HepG2 (cell line): ENCODE data around the gene CLASP1. TPM values are rescaled to one million over a fixed set of nuclear protein-coding genes. Genes with fewer than 3 reads are reported as not detected.

ENCODE experiments used
- DPF2 ChIP-seq: sonication (generic); formaldehyde crosslinking; IDR thresholded peaks from 2 replicates; pipeline ENCODE4 v1.4.0; 2020; ENCODE audit warnings: mild to moderate bottlenecking, low read depth, missing genetic modification reagents, borderline replicate concordance
- FOSL1 ChIP-seq: sonication (generic); formaldehyde crosslinking; IDR thresholded peaks from 2 replicates; pipeline ENCODE4 v1.9.0; 2021; ENCODE audit warnings: missing genetic modification reagents, borderline replicate concordance
- IKZF4 ChIP-seq: sonication (generic); formaldehyde crosslinking; IDR thresholded peaks from 2 replicates; pipeline ENCODE4 v1.5.1; 2020; ENCODE audit warnings: borderline replicate concordance, mild to moderate bottlenecking, low read depth, missing genetic modification reagents; ENCODE audit errors: not compliant biosample characterization
- JUND ChIP-seq: sonication (generic); formaldehyde crosslinking; IDR thresholded peaks from 2 replicates; pipeline ENCODE4 v1.8.0; 2022; ENCODE audit warnings: mild to moderate bottlenecking, missing genetic modification reagents
- NCOA1 ChIP-seq: sonication (generic); formaldehyde crosslinking; IDR thresholded peaks from 2 replicates; pipeline ENCODE4 v1.9.0; 2021; ENCODE audit warnings: missing genetic modification reagents
- RARA ChIP-seq: IDR thresholded peaks from 2 replicates; pipeline ENCODE4 v1.6.1; 2016; ENCODE audit warnings: missing genetic modification reagents, missing compliant biosample characterization
- RBFOX2 ChIP-seq: fragments of 200-400 bp; formaldehyde crosslinking; IDR thresholded peaks from 2 replicates; pipeline ENCODE4 v1.6.1; 2017; ENCODE audit warnings: low read depth, mild to moderate bottlenecking, low read length
- SATB2 ChIP-seq: sonication (generic); formaldehyde crosslinking; IDR thresholded peaks from 2 replicates; pipeline ENCODE4 v1.5.0; 2020; ENCODE audit warnings: missing genetic modification reagents
- WIZ ChIP-seq: sonication (generic); formaldehyde crosslinking; IDR thresholded peaks from 2 replicates; pipeline ENCODE4 v1.5.1; 2020; ENCODE audit warnings: mild to moderate bottlenecking, missing genetic modification reagents
- ZBTB21 ChIP-seq: sonication (generic); formaldehyde crosslinking; IDR thresholded peaks from 2 replicates; pipeline ENCODE4 v1.4.0; 2020; ENCODE audit warnings: missing genetic modification reagents
- ZFP36L1 ChIP-seq: sonication (generic); formaldehyde crosslinking; IDR thresholded peaks from 2 replicates; pipeline ENCODE4 v1.8.0; 2022; ENCODE audit warnings: mild to moderate bottlenecking, missing genetic modification reagents, moderate library complexity
- ZMYM3 ChIP-seq: sonication (generic); formaldehyde crosslinking; IDR thresholded peaks from 2 replicates; pipeline ENCODE4 v1.5.1; 2020; ENCODE audit warnings: mild to moderate bottlenecking, missing genetic modification reagents
- ZNF24 ChIP-seq: fragments of 450-650 bp; IDR thresholded peaks from 2 replicates; pipeline ENCODE4 v1.6.1; 2017; ENCODE audit warnings: antibody characterized with exemption, mild to moderate bottlenecking
- ZNF326 ChIP-seq: sonication (generic); formaldehyde crosslinking; IDR thresholded peaks from 2 replicates; pipeline ENCODE4 v1.4.0; 2020; ENCODE audit warnings: missing genetic modification reagents, borderline replicate concordance
- ZNF331 ChIP-seq: sonication (generic); formaldehyde crosslinking; IDR thresholded peaks from 2 replicates; pipeline ENCODE4 v1.4.0; 2020; ENCODE audit warnings: missing genetic modification reagents
- ZNF337 ChIP-seq: sonication (generic); formaldehyde crosslinking; IDR thresholded peaks from 2 replicates; pipeline ENCODE4 v1.5.1; 2020; ENCODE audit warnings: missing genetic modification reagents, low read depth, mild to moderate bottlenecking, borderline replicate concordance
- ZNF432 ChIP-seq: sonication (generic); formaldehyde crosslinking; IDR thresholded peaks from 2 replicates; pipeline ENCODE4 v1.5.0; 2020; ENCODE audit warnings: missing genetic modification reagents, mild to moderate bottlenecking, borderline replicate concordance
- ZNF460 ChIP-seq: sonication (generic); formaldehyde crosslinking; IDR thresholded peaks from 2 replicates; pipeline ENCODE4 v1.5.1; 2020; ENCODE audit warnings: missing genetic modification reagents, mild to moderate bottlenecking, borderline replicate concordance
- ZNF644 ChIP-seq: IDR thresholded peaks from 2 replicates; pipeline ENCODE4 v1.6.1; 2016; ENCODE audit warnings: low read depth
- ZNF891 ChIP-seq: sonication (generic); formaldehyde crosslinking; IDR thresholded peaks from 2 replicates; pipeline ENCODE4 v1.5.0; 2020; ENCODE audit warnings: mild to moderate bottlenecking, missing genetic modification reagents
- polyA plus RNA-seq, 8 experiments: library from polyadenylated mRNA; depleted of rRNA in 3 of 8; stranded (reverse) in 7 of 8; unstranded in 1 of 8; fragments of >200 nt; fragmentation: Illumina TruSeq in 4 of 8; extraction: Trizol in 4 of 8; gene quantifications; 2 replicates each; pipeline versions ENCODE4 v1.2.1 to v1.2.3, GENCODE V29; 2011 to 2016; ENCODE audit warnings: low read depth in 4 of 8, missing spikeins in 1 of 8, mixed read lengths in 1 of 8; ENCODE audit not compliant: insufficient read depth in 1 of 8
- total RNA-seq, 5 experiments: library from RNA; depleted of rRNA; stranded (reverse); fragments of >200 nt; fragmentation: Illumina TruSeq; extraction: Trizol; gene quantifications; 2 replicates each; pipeline ENCODE4 v1.2.3, GENCODE V29; 2016; ENCODE audit warnings: low read depth in 1 of 5
- TF ChIP-seq, protein P1 (sequence below): IDR thresholded peaks from 2 replicates; pipeline ENCODE4 v1.6.1; 2016
- TF ChIP-seq, protein P2 (sequence below): sonication (generic); formaldehyde crosslinking; IDR thresholded peaks from 2 replicates; pipeline ENCODE4 v1.8.1; 2023; ENCODE audit warnings: mild to moderate bottlenecking, missing genetic modification reagents
- TF ChIP-seq, protein P3 (sequence below), 2 experiments: IDR thresholded peaks; 2 replicates each; pipeline ENCODE4 v1.6.1; 2011 to 2012; ENCODE audit warnings: low read length in 2 of 2, borderline replicate concordance in 1 of 2, low read depth in 1 of 2, mild to moderate bottlenecking in 1 of 2, moderate library complexity in 1 of 2
- TF ChIP-seq, protein P4 (sequence below): sonication (generic); formaldehyde crosslinking; IDR thresholded peaks from 2 replicates; pipeline ENCODE4 v1.4.0; 2020; ENCODE audit warnings: mild to moderate bottlenecking, missing genetic modification reagents
- TF ChIP-seq, protein P5 (sequence below): sonication (generic); formaldehyde crosslinking; conservative IDR thresholded peaks from 2 replicates; pipeline ENCODE4 v1.4.0; 2020; ENCODE audit warnings: missing genetic modification reagents

Gene CLASP1
- total and polyA plus RNA-seq, 2 of the 13 experiments (the other 11 are each of a cell fraction or from before 2014, with no cell fraction given) = 11.7 to 47.9 TPM

DNA sequence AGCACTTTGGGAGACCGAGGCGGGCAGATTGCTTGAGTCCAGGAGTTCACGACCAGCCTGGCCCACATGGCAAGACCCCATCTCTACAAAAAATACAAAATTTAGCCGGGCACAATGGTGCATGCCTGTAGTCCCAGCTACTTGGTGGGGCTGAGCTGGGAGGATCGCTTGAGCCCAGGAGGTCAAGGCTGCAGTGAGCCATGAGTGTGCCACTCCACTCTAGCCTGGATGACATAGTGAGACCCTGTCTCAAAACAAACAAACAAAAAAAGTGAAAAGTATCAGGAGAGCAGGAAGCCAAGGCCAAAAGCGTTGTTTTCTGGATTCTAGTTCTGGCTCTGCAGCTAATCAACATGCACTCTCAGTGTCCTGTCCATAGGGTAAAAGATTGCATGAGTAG is 10.7 kb upstream of the CLASP1 start (continued):
- TF ChIP-seq, protein P1, sequence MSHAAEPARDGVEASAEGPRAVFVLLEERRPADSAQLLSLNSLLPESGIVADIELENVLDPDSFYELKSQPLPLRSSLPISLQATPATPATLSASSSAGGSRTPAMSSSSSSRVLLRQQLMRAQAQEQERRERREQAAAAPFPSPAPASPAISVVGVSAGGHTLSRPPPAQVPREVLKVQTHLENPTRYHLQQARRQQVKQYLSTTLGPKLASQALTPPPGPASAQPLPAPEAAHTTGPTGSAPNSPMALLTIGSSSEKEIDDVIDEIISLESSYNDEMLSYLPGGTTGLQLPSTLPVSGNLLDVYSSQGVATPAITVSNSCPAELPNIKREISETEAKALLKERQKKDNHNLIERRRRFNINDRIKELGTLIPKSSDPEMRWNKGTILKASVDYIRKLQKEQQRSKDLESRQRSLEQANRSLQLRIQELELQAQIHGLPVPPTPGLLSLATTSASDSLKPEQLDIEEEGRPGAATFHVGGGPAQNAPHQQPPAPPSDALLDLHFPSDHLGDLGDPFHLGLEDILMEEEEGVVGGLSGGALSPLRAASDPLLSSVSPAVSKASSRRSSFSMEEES (CRISPR knock-in tag) = no peak
- TF ChIP-seq ZNF337 (CRISPR knock-in tag) (0 out of 2 replicates have a peak, but pooled peaks have one; percentile 50), ZFP36L1 (CRISPR knock-in tag) (0 out of 2 replicates have a peak, but pooled peaks have one; percentile 33), ZNF24 (no peak), ZMYM3 (CRISPR knock-in tag) (peak; percentile 89), NCOA1 (no peak), ZNF460 (CRISPR knock-in tag) (no peak; the same call in 1 of the 2 replicates), RBFOX2 (no peak), WIZ (CRISPR knock-in tag) (no peak), FOSL1 (CRISPR knock-in tag) (no peak), JUND (no peak), ZNF331 (CRISPR knock-in tag) (peak; percentile 49; the same call in 1 of the 2 replicates), ZNF644 (CRISPR knock-in tag) (0 out of 2 replicates have a peak, but pooled peaks have one; percentile 12), ZBTB21 (CRISPR knock-in tag) (no peak), RARA (peak; percentile 89), DPF2 (CRISPR knock-in tag) (0 out of 2 replicates have a peak, but pooled peaks have one; percentile 17), ZNF326 (no peak), IKZF4 (CRISPR knock-in tag) (no peak), SATB2 (CRISPR knock-in tag) (no peak), ZNF432 (CRISPR knock-in tag) (no peak), ZNF891 (CRISPR knock-in tag) (no peak)
- TF ChIP-seq, protein P2, sequence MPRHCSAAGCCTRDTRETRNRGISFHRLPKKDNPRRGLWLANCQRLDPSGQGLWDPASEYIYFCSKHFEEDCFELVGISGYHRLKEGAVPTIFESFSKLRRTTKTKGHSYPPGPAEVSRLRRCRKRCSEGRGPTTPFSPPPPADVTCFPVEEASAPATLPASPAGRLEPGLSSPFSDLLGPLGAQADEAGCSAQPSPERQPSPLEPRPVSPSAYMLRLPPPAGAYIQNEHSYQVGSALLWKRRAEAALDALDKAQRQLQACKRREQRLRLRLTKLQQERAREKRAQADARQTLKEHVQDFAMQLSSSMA (CRISPR knock-in tag) = no peak
- TF ChIP-seq, protein P3, sequence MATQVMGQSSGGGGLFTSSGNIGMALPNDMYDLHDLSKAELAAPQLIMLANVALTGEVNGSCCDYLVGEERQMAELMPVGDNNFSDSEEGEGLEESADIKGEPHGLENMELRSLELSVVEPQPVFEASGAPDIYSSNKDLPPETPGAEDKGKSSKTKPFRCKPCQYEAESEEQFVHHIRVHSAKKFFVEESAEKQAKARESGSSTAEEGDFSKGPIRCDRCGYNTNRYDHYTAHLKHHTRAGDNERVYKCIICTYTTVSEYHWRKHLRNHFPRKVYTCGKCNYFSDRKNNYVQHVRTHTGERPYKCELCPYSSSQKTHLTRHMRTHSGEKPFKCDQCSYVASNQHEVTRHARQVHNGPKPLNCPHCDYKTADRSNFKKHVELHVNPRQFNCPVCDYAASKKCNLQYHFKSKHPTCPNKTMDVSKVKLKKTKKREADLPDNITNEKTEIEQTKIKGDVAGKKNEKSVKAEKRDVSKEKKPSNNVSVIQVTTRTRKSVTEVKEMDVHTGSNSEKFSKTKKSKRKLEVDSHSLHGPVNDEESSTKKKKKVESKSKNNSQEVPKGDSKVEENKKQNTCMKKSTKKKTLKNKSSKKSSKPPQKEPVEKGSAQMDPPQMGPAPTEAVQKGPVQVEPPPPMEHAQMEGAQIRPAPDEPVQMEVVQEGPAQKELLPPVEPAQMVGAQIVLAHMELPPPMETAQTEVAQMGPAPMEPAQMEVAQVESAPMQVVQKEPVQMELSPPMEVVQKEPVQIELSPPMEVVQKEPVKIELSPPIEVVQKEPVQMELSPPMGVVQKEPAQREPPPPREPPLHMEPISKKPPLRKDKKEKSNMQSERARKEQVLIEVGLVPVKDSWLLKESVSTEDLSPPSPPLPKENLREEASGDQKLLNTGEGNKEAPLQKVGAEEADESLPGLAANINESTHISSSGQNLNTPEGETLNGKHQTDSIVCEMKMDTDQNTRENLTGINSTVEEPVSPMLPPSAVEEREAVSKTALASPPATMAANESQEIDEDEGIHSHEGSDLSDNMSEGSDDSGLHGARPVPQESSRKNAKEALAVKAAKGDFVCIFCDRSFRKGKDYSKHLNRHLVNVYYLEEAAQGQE (IDR thresholded peaks at IDR 0.05; ENCODE audit: borderline replicate concordance in 1 of 2, low read depth in 1 of 2, low read length in 2 of 2) = no peak
- TF ChIP-seq, protein P4, sequence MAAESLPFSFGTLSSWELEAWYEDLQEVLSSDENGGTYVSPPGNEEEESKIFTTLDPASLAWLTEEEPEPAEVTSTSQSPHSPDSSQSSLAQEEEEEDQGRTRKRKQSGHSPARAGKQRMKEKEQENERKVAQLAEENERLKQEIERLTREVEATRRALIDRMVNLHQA (CRISPR knock-in tag) = no peak
- TF ChIP-seq, protein P5, sequence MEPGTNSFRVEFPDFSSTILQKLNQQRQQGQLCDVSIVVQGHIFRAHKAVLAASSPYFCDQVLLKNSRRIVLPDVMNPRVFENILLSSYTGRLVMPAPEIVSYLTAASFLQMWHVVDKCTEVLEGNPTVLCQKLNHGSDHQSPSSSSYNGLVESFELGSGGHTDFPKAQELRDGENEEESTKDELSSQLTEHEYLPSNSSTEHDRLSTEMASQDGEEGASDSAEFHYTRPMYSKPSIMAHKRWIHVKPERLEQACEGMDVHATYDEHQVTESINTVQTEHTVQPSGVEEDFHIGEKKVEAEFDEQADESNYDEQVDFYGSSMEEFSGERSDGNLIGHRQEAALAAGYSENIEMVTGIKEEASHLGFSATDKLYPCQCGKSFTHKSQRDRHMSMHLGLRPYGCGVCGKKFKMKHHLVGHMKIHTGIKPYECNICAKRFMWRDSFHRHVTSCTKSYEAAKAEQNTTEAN (CRISPR knock-in tag) = peak; percentile 93
